Measurements from ENCODE around the gene XG.

DNA sequence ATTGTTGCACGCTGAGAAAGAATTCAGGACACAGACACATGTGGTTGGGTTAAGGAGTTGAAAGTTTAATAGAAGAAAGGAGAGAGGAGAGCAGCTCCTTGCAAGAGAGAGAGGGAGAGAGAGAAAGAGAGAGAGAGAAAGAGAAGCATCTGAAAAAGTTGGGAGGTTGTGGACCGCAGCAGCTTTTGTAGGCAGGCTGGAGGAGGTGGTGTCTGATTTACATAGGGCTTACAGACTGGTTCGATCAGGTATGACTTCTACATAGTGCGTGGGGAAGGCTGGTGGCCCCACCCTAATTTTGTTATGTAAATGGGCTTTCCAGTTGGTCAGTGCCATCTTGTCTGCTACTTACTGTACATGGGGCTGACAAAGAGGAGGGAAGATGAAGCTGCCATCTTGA, 49.4 kb downstream of the XG start:
- TF ChIP-seq, protein P1, sequence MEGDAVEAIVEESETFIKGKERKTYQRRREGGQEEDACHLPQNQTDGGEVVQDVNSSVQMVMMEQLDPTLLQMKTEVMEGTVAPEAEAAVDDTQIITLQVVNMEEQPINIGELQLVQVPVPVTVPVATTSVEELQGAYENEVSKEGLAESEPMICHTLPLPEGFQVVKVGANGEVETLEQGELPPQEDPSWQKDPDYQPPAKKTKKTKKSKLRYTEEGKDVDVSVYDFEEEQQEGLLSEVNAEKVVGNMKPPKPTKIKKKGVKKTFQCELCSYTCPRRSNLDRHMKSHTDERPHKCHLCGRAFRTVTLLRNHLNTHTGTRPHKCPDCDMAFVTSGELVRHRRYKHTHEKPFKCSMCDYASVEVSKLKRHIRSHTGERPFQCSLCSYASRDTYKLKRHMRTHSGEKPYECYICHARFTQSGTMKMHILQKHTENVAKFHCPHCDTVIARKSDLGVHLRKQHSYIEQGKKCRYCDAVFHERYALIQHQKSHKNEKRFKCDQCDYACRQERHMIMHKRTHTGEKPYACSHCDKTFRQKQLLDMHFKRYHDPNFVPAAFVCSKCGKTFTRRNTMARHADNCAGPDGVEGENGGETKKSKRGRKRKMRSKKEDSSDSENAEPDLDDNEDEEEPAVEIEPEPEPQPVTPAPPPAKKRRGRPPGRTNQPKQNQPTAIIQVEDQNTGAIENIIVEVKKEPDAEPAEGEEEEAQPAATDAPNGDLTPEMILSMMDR (IDR thresholded peaks at IDR 0.05): no peak
- TF ChIP-seq POLR2A (IDR thresholded peaks at IDR 0.05): no peak

Measured in body of pancreas (tissue), 4 donors.